GM12864 (cell line): Measurements from ENCODE around the gene ELF1.

Experiments used
- DNase-seq: peaks from one replicate; pipeline ENCODE4 v3.0.0-alpha.2; 2011; ENCODE audit warnings: low read depth
- H3K4me3 ChIP-seq: 2 replicates; pipeline ENCODE4 v1.5.1; 2011; ENCODE audit warnings: mild to moderate bottlenecking, low read depth, low read length, control low read depth
- TF ChIP-seq, protein P1 (sequence below): IDR thresholded peaks from 2 replicates; pipeline ENCODE4 v1.5.1; 2011; ENCODE audit warnings: low read depth, mild to moderate bottlenecking, moderate library complexity, low read length, control low read depth, inconsistent platforms; ENCODE audit errors: missing control alignments

Gene ELF1

GRCh38 chr13:41026788-41027187, 7.7 kb upstream of the ELF1 start:
- no peak overlapping the region for H3K4me3 ChIP-seq
- no peak for DNase-seq
- TF ChIP-seq, protein P1, sequence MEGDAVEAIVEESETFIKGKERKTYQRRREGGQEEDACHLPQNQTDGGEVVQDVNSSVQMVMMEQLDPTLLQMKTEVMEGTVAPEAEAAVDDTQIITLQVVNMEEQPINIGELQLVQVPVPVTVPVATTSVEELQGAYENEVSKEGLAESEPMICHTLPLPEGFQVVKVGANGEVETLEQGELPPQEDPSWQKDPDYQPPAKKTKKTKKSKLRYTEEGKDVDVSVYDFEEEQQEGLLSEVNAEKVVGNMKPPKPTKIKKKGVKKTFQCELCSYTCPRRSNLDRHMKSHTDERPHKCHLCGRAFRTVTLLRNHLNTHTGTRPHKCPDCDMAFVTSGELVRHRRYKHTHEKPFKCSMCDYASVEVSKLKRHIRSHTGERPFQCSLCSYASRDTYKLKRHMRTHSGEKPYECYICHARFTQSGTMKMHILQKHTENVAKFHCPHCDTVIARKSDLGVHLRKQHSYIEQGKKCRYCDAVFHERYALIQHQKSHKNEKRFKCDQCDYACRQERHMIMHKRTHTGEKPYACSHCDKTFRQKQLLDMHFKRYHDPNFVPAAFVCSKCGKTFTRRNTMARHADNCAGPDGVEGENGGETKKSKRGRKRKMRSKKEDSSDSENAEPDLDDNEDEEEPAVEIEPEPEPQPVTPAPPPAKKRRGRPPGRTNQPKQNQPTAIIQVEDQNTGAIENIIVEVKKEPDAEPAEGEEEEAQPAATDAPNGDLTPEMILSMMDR, result no peak

DNA sequence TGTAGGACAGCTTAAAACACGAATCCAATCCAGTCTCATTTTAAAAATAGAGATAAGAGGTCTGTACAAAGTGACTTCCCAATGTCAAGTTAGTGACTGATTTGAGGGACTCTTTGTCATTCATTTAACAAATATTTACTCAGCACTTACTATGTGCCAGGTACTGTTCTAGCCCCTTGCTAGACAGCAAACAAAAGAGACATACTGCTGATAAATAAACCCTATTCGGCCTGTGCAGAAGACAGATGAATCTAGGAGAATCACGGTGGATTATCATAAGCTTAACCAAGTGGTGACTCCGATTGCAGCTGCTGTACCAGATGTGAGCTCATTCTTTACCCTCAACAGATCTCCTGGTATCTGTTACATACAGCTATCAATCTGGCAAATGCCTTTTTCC, 6.4 kb upstream of the ELF1 start:
- TF ChIP-seq, protein P1, result no peak
- DNase-seq, result no peak
- H3K4me3 ChIP-seq, result no peak overlapping the region

GRCh38 chr13:41019578-41020347, 647 bp upstream of the ELF1 start:
- TF ChIP-seq, protein P1, result no peak
- no peak overlapping the region for H3K4me3 ChIP-seq
- no peak for DNase-seq

GRCh38 chr13:41018602-41018948, 541 bp downstream of the ELF1 start:
- peak overlapping the region; percentile 67 for H3K4me3 ChIP-seq
- DNase-seq, result no peak
- TF ChIP-seq, protein P1, result no peak

GRCh38 chr13:41017817-41018601, 1.1 kb downstream of the ELF1 start:
- peak overlapping the region; percentile 67 for H3K4me3 ChIP-seq
- TF ChIP-seq, protein P1, result no peak
- peak; percentile 57 for DNase-seq

DNA sequence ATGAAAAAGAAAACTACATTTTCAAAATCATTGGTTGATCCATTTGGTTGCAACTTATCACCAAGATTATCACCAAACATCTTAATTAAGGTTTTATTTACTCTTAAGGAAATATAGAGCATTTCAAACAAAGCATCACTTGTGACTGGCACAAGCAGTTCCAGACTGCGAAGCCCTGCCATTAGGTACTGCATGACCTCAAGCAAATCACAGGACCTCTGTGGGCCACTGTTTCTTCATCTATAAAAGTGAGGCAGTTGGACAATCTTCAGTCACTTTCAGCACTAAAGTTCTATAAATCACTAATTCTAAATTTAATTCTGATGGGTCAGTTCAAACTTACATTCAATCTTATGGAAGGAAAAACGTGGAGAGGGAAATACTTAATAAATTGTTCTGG, 2.0 kb downstream of the ELF1 start:
- H3K4me3 ChIP-seq, result peak overlapping the region; percentile 67
- DNase-seq, result no peak
- TF ChIP-seq, protein P1, result no peak
